ENCODE data around the gene PEX3.
"Not testable (repeated sequence)": the region's sequence is repeated elsewhere in the genome, so short reads cannot be mapped to it uniquely, and the experiment has no call there.

- TF ChIP-seq POLR2A, CTCF (IDR thresholded peaks at IDR 0.05): not testable (repeated sequence)
Measured at GRCh38 chr6:143447865-143448264, 2.7 kb upstream of the PEX3 start.
